Measurements from ENCODE around the gene HIC1.
A peak's percentile ranks its signal among the peaks of the same experiment; 100 is the strongest.

The HIC1 gene

DNA sequence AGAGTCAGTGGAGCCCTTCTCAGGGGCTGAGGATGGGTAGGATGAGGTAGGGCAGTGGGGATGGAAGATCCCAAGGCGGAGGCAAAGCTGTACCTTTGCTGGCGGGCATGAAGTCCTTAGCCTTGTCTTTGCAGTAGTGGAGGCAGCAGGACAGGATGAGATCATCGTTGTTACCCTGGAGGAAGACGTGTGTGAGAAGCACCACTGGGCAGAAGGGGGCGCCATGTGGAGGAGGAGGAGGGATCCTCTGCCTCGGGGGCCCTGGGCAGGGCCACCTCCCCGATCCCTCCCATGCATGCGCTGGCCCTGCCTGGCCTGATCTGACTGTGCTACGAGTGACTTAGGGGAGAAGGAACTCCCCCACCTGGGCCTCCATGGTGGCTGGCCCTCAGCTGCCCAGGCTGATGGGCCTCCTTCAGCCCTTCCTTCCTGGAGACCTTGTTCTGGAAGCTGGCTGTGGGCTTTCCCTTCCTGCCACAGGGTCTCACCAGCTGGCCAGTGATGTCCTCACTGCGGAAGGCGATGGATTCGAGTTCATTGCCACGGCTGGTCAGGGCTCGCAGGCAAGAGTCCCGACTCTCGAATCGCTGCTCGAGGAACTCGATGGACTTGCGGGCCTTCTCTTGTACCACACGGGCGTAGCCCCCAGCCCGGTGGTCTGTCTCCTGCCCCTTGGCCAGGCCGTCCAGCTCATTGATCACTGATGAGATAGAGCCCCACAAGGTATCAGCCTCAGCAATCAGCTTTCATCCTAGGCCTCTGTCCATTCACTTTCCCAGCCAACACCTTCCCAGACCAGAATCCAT lies 10.3 kb downstream of the HIC1 start:
- TF ChIP-seq CTCF (IDR thresholded peaks at IDR 0.05; ENCODE audit: extremely low read depth, missing control alignments): peak; percentile 61
- peak; percentile 75 for DNase-seq (ENCODE audit: low spot score)

GRCh38 chr17:2065949-2066400 lies 11.1 kb downstream of the HIC1 start:
- DNase-seq (ENCODE audit: low spot score): no peak
- no peak for TF ChIP-seq CTCF (IDR thresholded peaks at IDR 0.05; ENCODE audit: extremely low read depth, missing control alignments)

GRCh38 chr17:2067048-2067561 lies 12.2 kb downstream of the HIC1 start:
- no peak for DNase-seq (ENCODE audit: low spot score)
- no peak for TF ChIP-seq CTCF (IDR thresholded peaks at IDR 0.05; ENCODE audit: extremely low read depth, missing control alignments)

GRCh38 chr17:2067608-2068024 lies 12.7 kb downstream of the HIC1 start:
- DNase-seq (ENCODE audit: low spot score): no peak
- TF ChIP-seq CTCF (IDR thresholded peaks at IDR 0.05; ENCODE audit: extremely low read depth, missing control alignments): no peak

GRCh38 chr17:2068031-2068518 lies 13.2 kb downstream of the HIC1 start:
- no peak for TF ChIP-seq CTCF (IDR thresholded peaks at IDR 0.05; ENCODE audit: extremely low read depth, missing control alignments)
- DNase-seq (ENCODE audit: low spot score): no peak

GRCh38 chr17:2068519-2069051 lies 13.7 kb downstream of the HIC1 start:
- no peak for DNase-seq (ENCODE audit: low spot score)
- TF ChIP-seq CTCF (IDR thresholded peaks at IDR 0.05; ENCODE audit: extremely low read depth, missing control alignments): no peak

Measured in GM20000 (cell line).